IPS-18a (cell line): ENCODE measurements around the gene PWWP2B.

Source experiments
- H3K27ac ChIP-seq: one replicate; pipeline ENCODE4 v1.5.1; 2013; ENCODE audit warnings: low read length
- H3K27me3 ChIP-seq: one replicate; pipeline ENCODE4 v1.6.1; 2013; ENCODE audit warnings: mild to moderate bottlenecking, low read length; ENCODE audit not compliant: control insufficient read depth, insufficient read depth
- H3K36me3 ChIP-seq: one replicate; pipeline ENCODE4 v1.6.1; 2013; ENCODE audit warnings: low read depth, low read length; ENCODE audit not compliant: control insufficient read depth
- H3K4me1 ChIP-seq: one replicate; pipeline ENCODE4 v1.6.1; 2013; ENCODE audit warnings: low read depth, low read length; ENCODE audit not compliant: control insufficient read depth
- H3K4me3 ChIP-seq: one replicate; pipeline ENCODE4 v1.5.1; 2013; ENCODE audit warnings: low read length
- H3K9ac ChIP-seq: one replicate; pipeline ENCODE4 v1.6.1; 2013; ENCODE audit warnings: mild to moderate bottlenecking, low read length, moderate library complexity
- H3K9me3 ChIP-seq: one replicate; pipeline ENCODE4 v1.6.1; 2013; ENCODE audit warnings: low read depth, low read length; ENCODE audit not compliant: control insufficient read depth

PWWP2B gene

DNA sequence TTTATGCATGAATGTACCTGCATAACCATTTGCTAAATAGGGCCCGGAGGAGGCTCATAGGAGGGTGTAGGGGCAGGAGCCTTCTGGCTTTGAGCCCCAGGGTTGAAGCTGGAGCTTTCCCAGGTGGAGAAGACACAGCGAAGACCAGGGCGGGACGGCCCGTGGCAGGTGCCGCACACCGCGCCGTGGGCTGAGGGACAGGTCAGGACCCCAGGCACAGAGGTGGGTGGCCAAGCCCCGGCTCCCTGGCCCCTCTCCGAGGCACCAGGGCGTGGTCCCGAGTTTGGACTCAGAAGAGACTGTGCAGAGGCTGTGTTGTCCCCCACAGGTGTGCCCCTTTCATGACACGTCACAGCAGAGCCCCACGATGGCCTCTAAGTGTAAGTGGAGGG lies 56.5 kb downstream of the PWWP2B start:
- Histone ChIP-seq H3K9ac (no peak overlapping the region), H3K36me3 (no peaks in the 10 kb centered on the region), H3K4me3 (no peak overlapping the region), H3K27ac (no peak overlapping the region), H3K27me3 (no peaks in the 10 kb centered on the region), H3K4me1 (no peaks in the 10 kb centered on the region), H3K9me3 (no peaks in the 10 kb centered on the region)

- no peak overlapping the region for H3K4me3 ChIP-seq
- H3K9ac ChIP-seq = no peak overlapping the region
- no peaks in the 10 kb centered on the region for H3K27me3 ChIP-seq
- H3K9me3 ChIP-seq = no peaks in the 10 kb centered on the region
- no peak overlapping the region for H3K27ac ChIP-seq
- no peaks in the 10 kb centered on the region for H3K4me1 ChIP-seq
- no peaks in the 10 kb centered on the region for H3K36me3 ChIP-seq
These were observed 57.5 kb downstream of the PWWP2B start for GRCh38 chr10:132454296-132455198.

- Histone ChIP-seq H3K27me3 (no peaks in the 10 kb centered on the region), H3K4me1 (no peaks in the 10 kb centered on the region), H3K36me3 (no peaks in the 10 kb centered on the region), H3K9me3 (no peaks in the 10 kb centered on the region), H3K4me3 (no peak overlapping the region), H3K9ac (no peak overlapping the region), H3K27ac (no peak overlapping the region)
These were observed 58.5 kb downstream of the PWWP2B start for GRCh38 chr10:132455441-132455971.

GRCh38 chr10:132455986-132456847 lies 59.2 kb downstream of the PWWP2B start:
- Histone ChIP-seq H3K27ac (no peak overlapping the region), H3K9ac (no peak overlapping the region), H3K36me3 (no peaks in the 10 kb centered on the region), H3K4me3 (no peak overlapping the region), H3K27me3 (no peaks in the 10 kb centered on the region), H3K4me1 (no peaks in the 10 kb centered on the region), H3K9me3 (no peaks in the 10 kb centered on the region)

GRCh38 chr10:132456881-132457280 lies 59.9 kb downstream of the PWWP2B start:
- no peak overlapping the region for H3K27ac ChIP-seq
- H3K36me3 ChIP-seq = no peaks in the 10 kb centered on the region
- no peaks in the 10 kb centered on the region for H3K9me3 ChIP-seq
- H3K4me1 ChIP-seq = no peaks in the 10 kb centered on the region
- H3K4me3 ChIP-seq = no peak overlapping the region
- no peak overlapping the region for H3K9ac ChIP-seq
- H3K27me3 ChIP-seq = no peaks in the 10 kb centered on the region

GRCh38 chr10:132457328-132458070 lies 60.5 kb downstream of the PWWP2B start:
- Histone ChIP-seq H3K36me3 (no peaks in the 10 kb centered on the region), H3K27ac (no peak overlapping the region), H3K4me3 (no peak overlapping the region), H3K9me3 (no peaks in the 10 kb centered on the region), H3K27me3 (no peaks in the 10 kb centered on the region), H3K4me1 (no peaks in the 10 kb centered on the region), H3K9ac (no peak overlapping the region)

DNA sequence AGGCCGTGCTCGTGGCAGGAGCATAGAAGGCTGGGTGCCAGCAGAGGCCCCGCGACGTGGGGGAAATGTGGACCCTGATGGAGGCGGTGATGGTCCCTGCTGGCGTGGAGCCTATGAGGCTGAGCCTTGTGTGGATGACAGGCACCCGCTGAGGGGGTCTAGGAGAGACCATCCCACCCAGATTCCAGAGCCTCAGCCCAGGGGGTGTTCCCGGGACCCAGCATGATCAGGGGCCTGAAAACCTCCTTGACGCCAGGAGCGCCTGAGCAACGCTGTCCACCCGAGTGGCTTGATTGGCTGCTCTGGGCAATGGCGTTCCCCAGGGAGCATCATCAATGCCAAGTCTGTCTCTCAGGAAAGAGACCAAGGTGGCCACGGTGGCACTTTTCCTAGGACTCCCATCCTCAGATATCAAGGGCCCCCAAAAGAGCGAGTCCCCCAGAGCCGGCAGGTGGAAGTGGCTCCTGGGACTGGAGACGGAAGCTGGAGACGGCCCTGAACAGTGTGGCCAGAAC lies 61.1 kb downstream of the PWWP2B start:
- no peaks in the 10 kb centered on the region for H3K36me3 ChIP-seq
- no peak overlapping the region for H3K4me3 ChIP-seq
- H3K4me1 ChIP-seq = no peaks in the 10 kb centered on the region
- H3K27me3 ChIP-seq = no peaks in the 10 kb centered on the region
- H3K27ac ChIP-seq = no peak overlapping the region
- H3K9ac ChIP-seq = no peak overlapping the region
- H3K9me3 ChIP-seq = no peaks in the 10 kb centered on the region

DNA sequence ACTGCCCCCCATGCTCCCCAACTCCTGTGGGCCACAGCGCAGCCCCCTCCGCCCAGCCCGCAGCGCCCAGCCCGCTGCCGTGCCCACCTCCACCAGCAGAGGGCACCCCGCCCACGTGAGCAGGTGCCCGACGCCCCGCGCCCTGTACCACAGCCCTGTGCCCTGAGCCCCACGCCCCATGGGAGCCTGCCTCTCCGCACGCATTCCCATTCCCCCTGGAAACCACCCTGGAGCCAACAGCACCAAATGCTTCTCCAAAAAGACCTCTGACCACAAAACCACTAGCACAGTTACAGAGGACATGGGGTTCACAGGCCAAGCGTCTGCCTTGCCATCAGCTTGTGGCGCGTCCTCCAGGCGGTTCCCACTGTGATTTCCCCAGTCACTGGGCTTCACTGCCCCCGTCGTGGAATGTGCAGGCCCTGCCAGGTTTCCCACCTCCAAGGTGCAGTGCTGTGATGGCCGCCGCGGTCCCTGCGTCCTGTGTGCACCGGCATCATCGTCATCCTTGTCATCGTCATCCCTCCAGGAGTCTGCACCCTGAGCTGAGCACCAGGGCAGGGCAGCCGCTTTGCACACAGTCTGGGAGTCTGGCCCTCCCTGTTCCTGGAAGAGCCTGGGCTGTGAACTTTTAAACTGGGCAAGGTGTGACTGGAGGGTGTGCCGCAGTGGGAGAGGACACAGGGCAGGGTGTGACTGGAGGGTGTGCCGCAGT lies 61.7 kb downstream of the PWWP2B start:
- H3K27me3 ChIP-seq = no peaks in the 10 kb centered on the region
- H3K27ac ChIP-seq = no peak overlapping the region
- no peaks in the 10 kb centered on the region for H3K4me1 ChIP-seq
- no peaks in the 10 kb centered on the region for H3K9me3 ChIP-seq
- H3K9ac ChIP-seq = no peak overlapping the region
- no peak overlapping the region for H3K4me3 ChIP-seq
- no peaks in the 10 kb centered on the region for H3K36me3 ChIP-seq

GRCh38 chr10:132459301-132460003 lies 62.5 kb downstream of the PWWP2B start:
- no peaks in the 10 kb centered on the region for H3K9me3 ChIP-seq
- no peak overlapping the region for H3K4me3 ChIP-seq
- no peaks in the 10 kb centered on the region for H3K4me1 ChIP-seq
- H3K27me3 ChIP-seq = no peaks in the 10 kb centered on the region
- no peak overlapping the region for H3K27ac ChIP-seq
- H3K36me3 ChIP-seq = no peaks in the 10 kb centered on the region
- no peak overlapping the region for H3K9ac ChIP-seq

- Histone ChIP-seq H3K9ac (no peak overlapping the region), H3K27me3 (no peaks in the 10 kb centered on the region), H3K4me3 (no peak overlapping the region), H3K4me1 (no peaks in the 10 kb centered on the region), H3K9me3 (no peaks in the 10 kb centered on the region), H3K36me3 (no peaks in the 10 kb centered on the region), H3K27ac (no peak overlapping the region)
These were observed 63.1 kb downstream of the PWWP2B start for GRCh38 chr10:132460071-132460470.
